HCT116 (cell line): ENCODE measurements around the gene CLTC. TPM values are rescaled to one million over a fixed set of nuclear protein-coding genes. Genes with fewer than 3 reads are reported as not detected.
A peak's percentile ranks its signal among the peaks of the same experiment; 100 is the strongest.

Experiments used
- ATAC-seq: fragments of 200-7000 bp; cut with Tn5 transposase; 2 replicates; pipeline ENCODE4 v1.9.1; 2020; ENCODE audit warnings: mild to moderate bottlenecking, moderate library complexity
- BruUV-seq: library from RNA; stranded (reverse); fragments of 400-500 nt; replicated peaks from 2 replicates; lab custom pipeline; 2021; lab: Mats Ljungman, UMichigan
- CTCF ChIA-PET: fragments of 300-600 bp; sonication (Branson Sonifier 250); formaldehyde crosslinking; loops from one replicate; lab custom pipeline; 2021; ENCODE audit warnings: antibody characterized with exemption; lab: Charles Lee
- POLR2A ChIA-PET: fragments of 300-600, 350-600 bp; sonication (Branson Sonifier 250); formaldehyde crosslinking; loops from one replicate; lab custom pipeline; 2021; ENCODE audit warnings: antibody characterized with exemption; lab: Charles Lee
- RAD21 ChIA-PET, 2 experiments: fragments of 300-600 bp; sonication (Branson Sonifier 250); formaldehyde crosslinking; loops; one replicate each; lab custom pipeline; 2023; ENCODE audit warnings: low total read pairs in 2 of 2; ENCODE audit not compliant: uncharacterized antibody in 2 of 2, unreplicated experiment in 2 of 2, low non-redundant PET in 1 of 2; lab: Charles Lee
- DNase-seq: peaks from one replicate; pipeline ENCODE4 v3.0.0-alpha.2; 2010; ENCODE audit warnings: low read depth, low spot score
- H2AFZ ChIP-seq: fragments of 200-600 bp; shearing (Covaris generic), sonication (generic); 2 replicates; pipeline ENCODE4 v1.6.1; 2017; ENCODE audit warnings: low read depth, mixed run types, mixed read lengths, antibody characterized with exemption, low read length; ENCODE audit not compliant: poor library complexity, severe bottlenecking
- H3K27ac ChIP-seq: 2 replicates; pipeline ENCODE4 v1.5.1; 2012; ENCODE audit warnings: low read depth, low read length
- H3K27me3 ChIP-seq: fragments of 200-600 bp; sonication (generic); 2 replicates; pipeline ENCODE4 v1.6.1; 2016; ENCODE audit warnings: mixed run types, low read length, mixed read lengths; ENCODE audit not compliant: insufficient read depth
- H3K36me3 ChIP-seq, 2 experiments: fragments of 200-500 bp in 1 of 2; fragments of 200-600 bp in 1 of 2; sonication (Bioruptor generic) in 1 of 2; sonication (generic) in 1 of 2; 2 replicates each; pipeline versions ENCODE4 v1.5.1 to v1.6.1; 2014 to 2016; ENCODE audit warnings: low read length in 2 of 2, inconsistent platforms in 1 of 2, mixed read lengths in 1 of 2, mixed run types in 1 of 2; ENCODE audit not compliant: insufficient read depth in 2 of 2, control insufficient read depth in 1 of 2
- H3K4me1 ChIP-seq, 2 experiments: fragments of 200-600 bp in 1 of 2; sonication (generic) in 1 of 2; 2 replicates each; pipeline versions ENCODE4 v1.5.1 to v1.6.1; 2012 to 2017; ENCODE audit warnings: low read length in 2 of 2, inconsistent platforms in 1 of 2, mild to moderate bottlenecking in 1 of 2, mixed read lengths in 1 of 2, mixed run types in 1 of 2, moderate library complexity in 1 of 2; ENCODE audit not compliant: insufficient read depth in 2 of 2, control insufficient read depth in 1 of 2
- H3K4me2 ChIP-seq: fragments of 200-600 bp; sonication (generic); 2 replicates; pipeline ENCODE4 v1.6.1; 2017; ENCODE audit warnings: mixed run types, low read length, mixed read lengths
- H3K4me3 ChIP-seq, 2 experiments: fragments of 200-600 bp in 1 of 2; sonication (generic) in 1 of 2; replicated peaks in 1 of 2; 2 replicates each; pipeline ENCODE4 v1.5.1; 2011 to 2016; ENCODE audit warnings: low read length in 2 of 2, control low read depth in 1 of 2, low read depth in 1 of 2, mild to moderate bottlenecking in 1 of 2, mixed read lengths in 1 of 2, mixed run types in 1 of 2
- H3K79me2 ChIP-seq: fragments of 200-600 bp; sonication (generic); 2 replicates; pipeline ENCODE4 v1.6.1; 2017; ENCODE audit warnings: mild to moderate bottlenecking, mixed run types, low read length, moderate library complexity, mixed read lengths; ENCODE audit not compliant: insufficient read depth
- H3K9ac ChIP-seq: fragments of 200-600 bp; sonication (generic); 2 replicates; pipeline ENCODE4 v1.6.1; 2016; ENCODE audit warnings: low read length, mixed read lengths
- H3K9me2 ChIP-seq: fragments of 200-600 bp; sonication (generic), shearing (Covaris generic); 2 replicates; pipeline ENCODE4 v1.6.1; 2017; ENCODE audit warnings: mixed run types, mild to moderate bottlenecking, moderate library complexity; ENCODE audit not compliant: insufficient read depth
- H3K9me3 ChIP-seq, 2 experiments: fragments of 200-500 bp in 1 of 2; fragments of 200-600 bp in 1 of 2; sonication (Bioruptor generic) in 1 of 2; sonication (generic) in 1 of 2; 2 replicates each; pipeline ENCODE4 v1.6.1; 2014 to 2017; ENCODE audit warnings: low read length in 2 of 2, mixed read lengths in 2 of 2, inconsistent platforms in 1 of 2, low read depth in 1 of 2, mild to moderate bottlenecking in 1 of 2, mixed run types in 1 of 2, moderate library complexity in 1 of 2; ENCODE audit not compliant: control insufficient read depth in 1 of 2, insufficient read depth in 1 of 2
- H4K20me1 ChIP-seq: fragments of 200-600 bp; sonication (generic), shearing (Covaris generic); 2 replicates; pipeline ENCODE4 v1.6.1; 2017; ENCODE audit warnings: mixed run types, mild to moderate bottlenecking, moderate library complexity; ENCODE audit not compliant: insufficient read depth
- CBX3 ChIP-seq: IDR thresholded peaks from 2 replicates; pipeline ENCODE4 v1.6.1; 2012; ENCODE audit warnings: low read depth
- CEBPB ChIP-seq: IDR thresholded peaks from 2 replicates; pipeline ENCODE4 v1.6.1; 2012; ENCODE audit warnings: low read depth
- ELF1 ChIP-seq: IDR thresholded peaks from 2 replicates; pipeline ENCODE4 v1.6.1; 2012; ENCODE audit warnings: low read depth, borderline replicate concordance
- EZH2 ChIP-seq: fragments of 200-600 bp; sonication (generic); IDR thresholded peaks from 2 replicates; pipeline ENCODE4 v1.6.1; 2017; ENCODE audit warnings: antibody characterized with exemption, mixed run types
- EZH2phosphoT487 ChIP-seq: fragments of 200-600 bp; IDR thresholded peaks from 2 replicates; pipeline ENCODE4 v1.6.1; 2018; ENCODE audit warnings: antibody characterized with exemption, borderline replicate concordance
- FOSL1 ChIP-seq: IDR thresholded peaks from 2 replicates; pipeline ENCODE4 v1.6.1; 2012; ENCODE audit warnings: low read depth
- POLR2AphosphoS5 ChIP-seq: IDR thresholded peaks from 2 replicates; pipeline ENCODE4 v1.6.1; 2011; ENCODE audit warnings: mild to moderate bottlenecking, low read depth, low read length, moderate library complexity
- REST ChIP-seq: IDR thresholded peaks from 2 replicates; pipeline ENCODE4 v1.6.1; 2012; ENCODE audit warnings: low read depth
- TCF7L2 ChIP-seq: IDR thresholded peaks from 2 replicates; pipeline ENCODE4 v1.7.0; 2011; ENCODE audit warnings: borderline replicate concordance, inconsistent platforms; ENCODE audit not compliant: insufficient read depth, insufficient read length; ENCODE audit errors: extremely low read depth
- YY1 ChIP-seq: IDR thresholded peaks from 2 replicates; pipeline ENCODE4 v1.6.1; 2011; ENCODE audit warnings: low read length, low read depth, moderate library complexity, mild to moderate bottlenecking; ENCODE audit not compliant: insufficient replicate concordance; ENCODE audit errors: extremely low read depth
- ZFX ChIP-seq: fragments of 450-650 bp; IDR thresholded peaks from 2 replicates; pipeline ENCODE4 v1.6.1; 2017
- ZNF274 ChIP-seq: fragments of 200-500 bp; sonication (Bioruptor generic); IDR thresholded peaks from 2 replicates; pipeline ENCODE4 v1.6.1; 2014; ENCODE audit warnings: mild to moderate bottlenecking, low read depth, low read length, inconsistent platforms
- intact Hi-C: fragments of 100-400 bp; cut with micrococcal nuclease; formaldehyde crosslinking; loops from 2 replicates; pipeline ENCODE4 v1.10.0; 2022
- total RNA-seq: library from RNA; stranded (reverse); gene quantifications from one replicate; pipeline ENCODE4 v1.2.1, GENCODE V29; 2021; ENCODE audit not compliant: unreplicated experiment
- TF ChIP-seq, protein P1 (sequence below): IDR thresholded peaks from 2 replicates; pipeline ENCODE4 v1.6.1; 2012

Gene CLTC
- total RNA-seq, 1 experiment from 2014 or later: 351 TPM

GRCh38 chr17:59642565-59642964 is 22.9 kb downstream of the CLTC start (continued):
- TF ChIP-seq REST (no peak), TCF7L2 (no peak)
- TF ChIP-seq, all 23 proteins: peak for 0

- Histone ChIP-seq H3K9ac (no peak overlapping the region), H4K20me1 (peaks cover 65% of the 10 kb centered on the region), H2AFZ (no peak overlapping the region), H3K4me1 (peaks cover 8 to 10% of the 10 kb centered on the region in 2 experiments; a peak in 2 of 4 replicates), H3K36me3 (peaks cover 33 to 36% of the 10 kb centered on the region in 2 experiments; a peak in 3 of 4 replicates), H3K79me2 (peaks cover 100% of the 10 kb centered on the region), H3K4me2 (no peak overlapping the region), H3K27me3 (no peaks in the 10 kb centered on the region), H3K9me3 (no peaks in the 10 kb centered on the region), H3K9me2 (no peaks in the 10 kb centered on the region), H3K4me3 (no peak overlapping the region), H3K27ac (no peak overlapping the region)
- TF ChIP-seq YY1 (no peak), EZH2 (no peak), EZH2phosphoT487 (no peak), CBX3 (no peak), ELF1 (no peak), ZFX (no peak), FOSL1 (no peak), CEBPB (no peak), ZNF274 (no peak), POLR2AphosphoS5 (no peak)
- TF ChIP-seq, protein P1, sequence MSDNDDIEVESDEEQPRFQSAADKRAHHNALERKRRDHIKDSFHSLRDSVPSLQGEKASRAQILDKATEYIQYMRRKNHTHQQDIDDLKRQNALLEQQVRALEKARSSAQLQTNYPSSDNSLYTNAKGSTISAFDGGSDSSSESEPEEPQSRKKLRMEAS: no peak
- DNase-seq (no peak), ATAC-seq (peak; percentile 58)
- RAD21 ChIA-PET: no interaction called here
- BruUV-seq: no TSS peak
- intact Hi-C loops: no loop called here
- CTCF ChIA-PET: no interaction called here
- POLR2A ChIA-PET: interaction anchor here (2.3 kb wide), 1 partner anchor 24 kb away, joined by 8 read pairs; the partner anchor contains the start of gene CLTC
These were observed 23.8 kb downstream of the CLTC start for GRCh38 chr17:59643159-59644140.
